ENCODE results near the gene USP37.

The USP37 gene

GRCh38 chr2:218446547-218446946 is 121.6 kb downstream of the USP37 start:
- Histone ChIP-seq H3K4me3 (ENCODE audit: low read depth, low read length) (no peak overlapping the region), H3K27me3 (ENCODE audit: control insufficient read depth, insufficient read depth, low read length) (no peaks in the 10 kb centered on the region), H3K9ac (ENCODE audit: low read depth, low read length) (no peak overlapping the region), H3K36me3 (ENCODE audit: control insufficient read depth, insufficient read depth, low read length) (peaks cover 41% of the 10 kb centered on the region), H3K27ac (ENCODE audit: low read depth, low read length) (no peak overlapping the region), H3K9me3 (ENCODE audit: control insufficient read depth, insufficient read depth, low read length) (no peaks in the 10 kb centered on the region), H3K4me1 (ENCODE audit: control insufficient read depth, insufficient read depth, low read length) (peaks cover 11% of the 10 kb centered on the region; the same call in 1 of the 2 replicates)

- 0 out of 2 replicates have a peak, but pooled peaks cover 2% of the 10 kb centered on the region for H3K4me1 ChIP-seq (ENCODE audit: control insufficient read depth, insufficient read depth, low read length)
- no peak overlapping the region for H3K9ac ChIP-seq (ENCODE audit: low read depth, low read length)
- H3K27me3 ChIP-seq (ENCODE audit: control insufficient read depth, insufficient read depth, low read length): no peaks in the 10 kb centered on the region
- no peaks in the 10 kb centered on the region for H3K9me3 ChIP-seq (ENCODE audit: control insufficient read depth, insufficient read depth, low read length)
- peaks cover 37% of the 10 kb centered on the region for H3K36me3 ChIP-seq (ENCODE audit: control insufficient read depth, insufficient read depth, low read length)
- no peak overlapping the region for H3K4me3 ChIP-seq (ENCODE audit: low read depth, low read length)
- no peak overlapping the region for H3K27ac ChIP-seq (ENCODE audit: low read depth, low read length)
Measured at GRCh38 chr2:218445602-218446001, 122.5 kb downstream of the USP37 start.

GRCh38 chr2:218444692-218445357 is 123.3 kb downstream of the USP37 start:
- Histone ChIP-seq H3K4me3 (ENCODE audit: low read depth, low read length) (no peak overlapping the region), H3K36me3 (ENCODE audit: control insufficient read depth, insufficient read depth, low read length) (peaks cover 30% of the 10 kb centered on the region), H3K27me3 (ENCODE audit: control insufficient read depth, insufficient read depth, low read length) (no peaks in the 10 kb centered on the region), H3K4me1 (ENCODE audit: control insufficient read depth, insufficient read depth, low read length) (no peaks in the 10 kb centered on the region), H3K27ac (ENCODE audit: low read depth, low read length) (no peak overlapping the region), H3K9me3 (ENCODE audit: control insufficient read depth, insufficient read depth, low read length) (no peaks in the 10 kb centered on the region), H3K9ac (ENCODE audit: low read depth, low read length) (no peak overlapping the region)

- H3K27me3 ChIP-seq (ENCODE audit: control insufficient read depth, insufficient read depth, low read length): no peaks in the 10 kb centered on the region
- H3K36me3 ChIP-seq (ENCODE audit: control insufficient read depth, insufficient read depth, low read length): no peaks in the 10 kb centered on the region
- no peak overlapping the region for H3K27ac ChIP-seq (ENCODE audit: low read depth, low read length)
- no peaks in the 10 kb centered on the region for H3K9me3 ChIP-seq (ENCODE audit: control insufficient read depth, insufficient read depth, low read length)
- H3K9ac ChIP-seq (ENCODE audit: low read depth, low read length): no peak overlapping the region
- no peaks in the 10 kb centered on the region for H3K4me1 ChIP-seq (ENCODE audit: control insufficient read depth, insufficient read depth, low read length)
- H3K4me3 ChIP-seq (ENCODE audit: low read depth, low read length): no peak overlapping the region
Measured at GRCh38 chr2:218438596-218438995, 129.6 kb downstream of the USP37 start.

GRCh38 chr2:218437969-218438368 is 130.2 kb downstream of the USP37 start:
- Histone ChIP-seq H3K9me3 (ENCODE audit: control insufficient read depth, insufficient read depth, low read length) (no peaks in the 10 kb centered on the region), H3K36me3 (ENCODE audit: control insufficient read depth, insufficient read depth, low read length) (no peaks in the 10 kb centered on the region), H3K27me3 (ENCODE audit: control insufficient read depth, insufficient read depth, low read length) (no peaks in the 10 kb centered on the region), H3K27ac (ENCODE audit: low read depth, low read length) (no peak overlapping the region), H3K4me3 (ENCODE audit: low read depth, low read length) (no peak overlapping the region), H3K9ac (ENCODE audit: low read depth, low read length) (no peak overlapping the region), H3K4me1 (ENCODE audit: control insufficient read depth, insufficient read depth, low read length) (no peaks in the 10 kb centered on the region)

GRCh38 chr2:218436992-218437391 is 131.2 kb downstream of the USP37 start:
- no peaks in the 10 kb centered on the region for H3K9me3 ChIP-seq (ENCODE audit: control insufficient read depth, insufficient read depth, low read length)
- H3K27me3 ChIP-seq (ENCODE audit: control insufficient read depth, insufficient read depth, low read length): no peaks in the 10 kb centered on the region
- no peak overlapping the region for H3K27ac ChIP-seq (ENCODE audit: low read depth, low read length)
- no peaks in the 10 kb centered on the region for H3K4me1 ChIP-seq (ENCODE audit: control insufficient read depth, insufficient read depth, low read length)
- no peaks in the 10 kb centered on the region for H3K36me3 ChIP-seq (ENCODE audit: control insufficient read depth, insufficient read depth, low read length)
- H3K4me3 ChIP-seq (ENCODE audit: low read depth, low read length): no peak overlapping the region
- H3K9ac ChIP-seq (ENCODE audit: low read depth, low read length): no peak overlapping the region

- Histone ChIP-seq H3K9ac (ENCODE audit: low read depth, low read length) (no peak overlapping the region), H3K4me1 (ENCODE audit: control insufficient read depth, insufficient read depth, low read length) (no peaks in the 10 kb centered on the region), H3K9me3 (ENCODE audit: control insufficient read depth, insufficient read depth, low read length) (no peaks in the 10 kb centered on the region), H3K36me3 (ENCODE audit: control insufficient read depth, insufficient read depth, low read length) (no peaks in the 10 kb centered on the region), H3K27me3 (ENCODE audit: control insufficient read depth, insufficient read depth, low read length) (no peaks in the 10 kb centered on the region), H3K4me3 (ENCODE audit: low read depth, low read length) (no peak overlapping the region), H3K27ac (ENCODE audit: low read depth, low read length) (no peak overlapping the region)
Measured at GRCh38 chr2:218435003-218435982, 132.9 kb downstream of the USP37 start.

GRCh38 chr2:218434456-218434855 is 133.7 kb downstream of the USP37 start:
- Histone ChIP-seq H3K9ac (ENCODE audit: low read depth, low read length) (no peak overlapping the region), H3K4me3 (ENCODE audit: low read depth, low read length) (no peak overlapping the region), H3K9me3 (ENCODE audit: control insufficient read depth, insufficient read depth, low read length) (no peaks in the 10 kb centered on the region), H3K4me1 (ENCODE audit: control insufficient read depth, insufficient read depth, low read length) (no peaks in the 10 kb centered on the region), H3K36me3 (ENCODE audit: control insufficient read depth, insufficient read depth, low read length) (no peaks in the 10 kb centered on the region), H3K27ac (ENCODE audit: low read depth, low read length) (no peak overlapping the region), H3K27me3 (ENCODE audit: control insufficient read depth, insufficient read depth, low read length) (no peaks in the 10 kb centered on the region)

GRCh38 chr2:218432676-218433365 is 135.3 kb downstream of the USP37 start:
- Histone ChIP-seq H3K9me3 (ENCODE audit: control insufficient read depth, insufficient read depth, low read length) (no peaks in the 10 kb centered on the region), H3K36me3 (ENCODE audit: control insufficient read depth, insufficient read depth, low read length) (no peaks in the 10 kb centered on the region), H3K4me1 (ENCODE audit: control insufficient read depth, insufficient read depth, low read length) (no peaks in the 10 kb centered on the region), H3K4me3 (ENCODE audit: low read depth, low read length) (no peak overlapping the region), H3K27me3 (ENCODE audit: control insufficient read depth, insufficient read depth, low read length) (no peaks in the 10 kb centered on the region), H3K9ac (ENCODE audit: low read depth, low read length) (no peak overlapping the region), H3K27ac (ENCODE audit: low read depth, low read length) (no peak overlapping the region)

- Histone ChIP-seq H3K27me3 (ENCODE audit: control insufficient read depth, insufficient read depth, low read length) (no peaks in the 10 kb centered on the region), H3K9ac (ENCODE audit: low read depth, low read length) (no peak overlapping the region), H3K4me1 (ENCODE audit: control insufficient read depth, insufficient read depth, low read length) (no peaks in the 10 kb centered on the region), H3K9me3 (ENCODE audit: control insufficient read depth, insufficient read depth, low read length) (no peaks in the 10 kb centered on the region), H3K27ac (ENCODE audit: low read depth, low read length) (no peak overlapping the region), H3K4me3 (ENCODE audit: low read depth, low read length) (no peak overlapping the region), H3K36me3 (ENCODE audit: control insufficient read depth, insufficient read depth, low read length) (no peaks in the 10 kb centered on the region)
Measured at GRCh38 chr2:218431878-218432277, 136.3 kb downstream of the USP37 start.

Data from HUES48 (cell line).